GM18951 (cell line): Measurements from ENCODE around the gene CHIA.
"Not testable (repeated sequence)": the region's sequence is repeated elsewhere in the genome, so short reads cannot be mapped to it uniquely, and the experiment has no call there.

Source experiments
- POLR2A ChIP-seq: IDR thresholded peaks from 4 replicates; pipeline ENCODE4 v1.6.1; 2011; ENCODE audit warnings: mild to moderate bottlenecking; ENCODE audit not compliant: insufficient read length, insufficient read depth; ENCODE audit errors: extremely low read depth
- in situ Hi-C: fragments of 300-500 bp; cut with MboI; formaldehyde crosslinking; loops from one replicate; pipeline ENCODE4 v1.12.0; 2022; ENCODE audit warnings: low sequenced_read_pairs, mixed read lengths, inconsistent platforms; ENCODE audit not compliant: unreplicated experiment

The CHIA gene

DNA sequence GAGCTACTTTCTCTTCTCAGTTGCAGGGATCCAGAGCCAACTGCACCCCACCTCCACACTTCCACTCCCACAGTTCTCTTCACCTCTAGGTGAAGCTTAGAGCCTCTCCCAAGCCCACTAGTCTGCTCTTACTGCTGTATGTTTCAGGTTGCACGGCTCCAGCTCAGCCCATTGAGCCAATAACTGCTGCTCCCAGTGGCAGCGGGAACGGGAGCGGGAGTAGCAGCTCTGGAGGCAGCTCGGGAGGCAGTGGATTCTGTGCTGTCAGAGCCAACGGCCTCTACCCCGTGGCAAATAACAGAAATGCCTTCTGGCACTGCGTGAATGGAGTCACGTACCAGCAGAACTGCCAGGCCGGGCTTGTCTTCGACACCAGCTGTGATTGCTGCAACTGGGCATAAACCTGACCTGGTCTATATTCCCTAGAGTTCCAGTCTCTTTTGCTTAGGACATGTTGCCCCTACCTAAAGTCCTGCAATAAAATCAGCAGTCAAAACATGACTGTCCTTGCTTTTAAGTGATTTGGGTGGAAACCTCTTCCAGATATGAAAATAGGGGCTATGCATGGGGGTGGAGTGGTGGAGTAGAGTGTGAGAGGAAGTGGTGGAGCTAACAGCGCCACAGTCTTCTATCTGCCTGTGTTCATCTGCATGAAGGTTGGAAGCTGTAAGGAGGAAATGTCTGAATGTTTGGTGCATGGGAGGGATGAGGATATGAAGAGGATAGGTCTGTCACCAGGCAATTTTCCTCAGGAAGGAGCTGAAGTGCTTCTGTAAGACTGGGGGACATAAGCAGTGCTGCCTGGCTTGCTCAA is 29.6 kb downstream of the CHIA start:
- in situ Hi-C loops = no loop called here
- TF ChIP-seq POLR2A = no peak

DNA sequence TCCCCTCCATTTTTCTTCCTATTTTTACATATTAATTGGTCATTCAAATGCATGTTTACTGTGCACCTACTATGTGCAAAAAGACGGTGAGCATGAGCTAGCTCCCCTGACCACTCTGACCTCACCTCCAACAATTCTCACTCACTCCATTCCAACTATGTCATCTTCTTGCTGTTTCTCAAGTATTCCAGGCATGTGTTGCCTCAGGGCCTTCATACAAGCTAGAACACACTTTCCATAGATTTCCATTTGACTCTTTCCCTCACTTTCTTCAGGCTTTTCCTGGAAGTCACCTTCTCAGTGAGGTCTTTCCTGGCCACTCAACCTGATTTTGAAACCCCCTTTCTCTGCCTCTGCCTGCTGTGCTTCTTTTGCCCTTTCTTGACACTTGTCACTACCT is 32.6 kb downstream of the CHIA start:
- in situ Hi-C loops = no loop called here
- no peak for TF ChIP-seq POLR2A

- in situ Hi-C loops = loop anchor here (5.0 kb wide), 1 partner anchor 105 kb away; the partner anchor contains the start of gene CHI3L2
- TF ChIP-seq POLR2A = no peak
Observed at GRCh38 chr1:111332190-111332589, 41.5 kb downstream of the CHIA start.

GRCh38 chr1:111334169-111334568 is 43.5 kb downstream of the CHIA start:
- in situ Hi-C loops = loop anchor here (5.0 kb wide), 1 partner anchor 107 kb away; the partner anchor contains the start of gene CHI3L2
- TF ChIP-seq POLR2A = no peak

DNA sequence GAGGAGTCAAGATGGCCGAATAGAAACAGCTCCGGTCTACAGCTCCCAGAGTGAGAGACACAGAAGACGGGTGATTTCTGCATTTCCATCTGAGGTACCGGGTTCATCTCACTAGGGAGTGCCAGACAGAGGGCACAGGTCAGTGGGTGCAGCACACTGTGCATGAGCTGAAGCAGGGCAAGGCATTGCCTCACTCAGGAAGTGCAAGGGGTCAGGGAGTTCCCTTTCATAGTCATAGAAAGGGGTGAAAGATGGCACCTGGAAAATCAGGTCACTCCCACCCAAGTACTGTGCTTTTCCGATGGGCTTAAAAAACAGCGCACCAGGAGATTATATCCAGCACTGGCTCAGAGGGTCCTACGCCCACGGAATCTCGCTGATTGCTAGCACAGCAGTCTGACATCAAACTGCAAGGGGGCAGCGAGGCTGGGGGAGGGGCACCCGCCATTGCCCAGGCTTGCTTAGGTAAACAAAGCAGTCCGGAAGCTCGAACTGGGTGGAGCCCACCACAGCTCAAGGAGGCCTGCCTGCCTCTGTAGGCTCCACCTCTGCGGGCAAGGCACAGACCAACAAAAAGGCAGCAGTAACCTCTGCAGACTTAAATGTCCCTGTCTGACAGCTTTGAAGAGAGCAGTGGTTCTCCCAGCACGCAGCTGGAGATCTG is 44.7 kb downstream of the CHIA start:
- in situ Hi-C loops = not testable (repeated sequence)

DNA sequence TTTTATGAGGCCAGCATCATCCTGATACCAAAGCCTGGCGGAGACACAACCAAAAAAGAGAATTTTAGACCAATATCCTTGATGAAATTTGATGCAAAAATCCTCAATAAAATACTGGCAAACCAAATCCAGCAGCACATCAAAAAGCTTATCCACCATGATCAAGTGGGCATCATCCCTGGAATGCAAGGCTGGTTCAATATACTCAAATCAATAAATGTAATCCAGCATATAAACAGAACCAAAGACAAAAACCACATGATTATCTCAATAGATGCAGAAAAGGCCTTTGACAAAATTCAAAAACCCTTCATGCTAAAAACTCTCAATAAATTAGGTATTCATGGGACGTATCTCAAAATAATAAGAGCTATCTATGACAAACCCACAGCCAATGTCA is 48.2 kb downstream of the CHIA start:
- in situ Hi-C loops = not testable (repeated sequence)

- TF ChIP-seq POLR2A = peak; percentile 46
- in situ Hi-C loops = no loop called here
Observed at GRCh38 chr1:111346089-111346885, 55.6 kb downstream of the CHIA start.

- no peak for TF ChIP-seq POLR2A
- in situ Hi-C loops = no loop called here
Observed at GRCh38 chr1:111347026-111347425, 56.4 kb downstream of the CHIA start.

- in situ Hi-C loops = no loop called here
- no peak for TF ChIP-seq POLR2A
Observed at GRCh38 chr1:111351700-111352099, 61.0 kb downstream of the CHIA start.

DNA sequence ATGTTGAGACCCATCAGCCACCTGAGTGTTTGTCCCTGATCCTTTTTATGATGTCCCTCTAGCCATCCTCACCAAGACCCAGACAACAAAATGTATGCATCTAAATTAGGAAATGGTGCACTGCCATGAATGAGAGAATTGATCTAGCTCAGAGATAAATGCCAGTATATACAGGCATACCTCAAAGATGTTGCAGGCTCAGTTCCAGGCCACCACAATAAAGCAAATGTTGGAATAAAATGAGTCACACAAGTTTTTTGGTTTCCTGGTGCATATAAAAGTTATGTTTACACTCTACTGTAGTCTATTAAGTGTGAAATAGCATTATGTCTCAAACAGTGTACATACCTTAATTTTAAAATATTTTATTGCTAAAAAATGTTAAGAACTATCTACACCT is 63.9 kb downstream of the CHIA start:
- in situ Hi-C loops = no loop called here
- TF ChIP-seq POLR2A = no peak

GRCh38 chr1:111358964-111359363 is 68.3 kb downstream of the CHIA start:
- TF ChIP-seq POLR2A = no peak
- in situ Hi-C loops = no loop called here

GRCh38 chr1:111359376-111359775 is 68.7 kb downstream of the CHIA start:
- no peak for TF ChIP-seq POLR2A
- in situ Hi-C loops = no loop called here

DNA sequence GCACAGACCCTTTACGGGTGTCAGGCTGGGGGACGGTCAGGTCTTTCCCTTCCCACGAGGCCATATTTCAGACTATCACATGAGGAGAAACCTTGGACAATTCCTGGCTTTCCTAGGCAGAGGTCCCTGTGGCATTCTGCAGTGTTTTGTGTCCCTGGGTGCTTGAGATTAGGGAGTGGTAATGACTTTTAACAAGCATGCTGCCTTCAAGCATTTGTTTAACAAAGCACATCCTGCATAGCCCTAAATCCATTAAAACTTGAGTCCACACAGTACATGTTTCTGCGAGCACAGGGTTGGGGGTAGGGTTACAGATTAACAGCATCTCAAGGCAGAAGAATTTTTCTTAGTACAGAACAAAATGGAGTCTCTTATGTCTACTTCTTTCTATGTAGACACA is 69.6 kb downstream of the CHIA start:
- in situ Hi-C loops = not testable (repeated sequence)

DNA sequence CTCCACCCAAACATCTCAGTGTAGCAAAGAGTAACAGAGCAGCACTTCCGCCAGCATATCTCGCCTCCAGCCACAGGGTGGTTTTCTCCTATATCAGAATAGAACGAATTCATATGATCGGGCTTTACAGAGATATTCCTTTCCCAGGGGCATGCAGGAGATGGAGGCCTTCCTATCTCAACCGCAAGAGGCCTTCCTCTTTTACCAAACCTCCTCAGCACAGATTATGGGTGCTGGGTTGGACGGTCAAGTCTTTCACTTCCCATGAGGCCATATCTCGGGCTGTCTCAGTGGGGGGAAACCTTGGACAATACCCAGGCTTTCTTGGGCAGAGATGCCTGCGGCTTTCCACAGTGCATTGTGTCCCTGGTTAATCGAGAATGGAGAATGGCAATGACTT is 71.1 kb downstream of the CHIA start:
- no peak for TF ChIP-seq POLR2A
- in situ Hi-C loops = no loop called here
